HepG2 (cell line): ENCODE data around the gene HPCAL1. TPM values are rescaled to one million over a fixed set of nuclear protein-coding genes. Genes with fewer than 3 reads are reported as not detected.

Source experiments
- ATAC-seq: fragments of 200-7000 bp; cut with Tn5 transposase; 3 replicates; pipeline ENCODE4 v1.9.1; 2020; ENCODE audit warnings: mild to moderate bottlenecking, moderate library complexity
- BruUV-seq: library from RNA; stranded (reverse); fragments of 400-500 nt; replicated peaks from 2 replicates; lab custom pipeline; 2021; lab: Mats Ljungman, UMichigan
- CTCF ChIA-PET: fragments of 300-600 bp; formaldehyde crosslinking; extraction: SDS; loops from one replicate; lab custom pipeline; 2021; ENCODE audit warnings: low total read pairs, inconsistent platforms, low intra/inter-chr PET ratio; lab: Yijun Ruan, JAX
- POLR2A ChIA-PET: fragments of 350-600 bp; sonication (Branson Sonifier 250); formaldehyde crosslinking; loops from one replicate; lab custom pipeline; 2020; ENCODE audit warnings: antibody characterized with exemption, inconsistent platforms; lab: Yijun Ruan, JAX
- DNase-seq: peaks from one replicate; pipeline ENCODE4 v3.0.0-alpha.2; 2015; ENCODE audit warnings: low spot score
- FAIRE-seq: peaks from 3 replicates; lab custom pipeline; 2011; peaks lifted over from hg19 to GRCh38; lab: Jason Lieb, UNC
- H2AFZ ChIP-seq: one replicate; pipeline ENCODE4 v1.6.1; 2011; ENCODE audit warnings: low read length, inconsistent platforms
- H3K27ac ChIP-seq: fragments of 300-600 bp; 3 replicates; pipeline ENCODE4 v1.8.0; 2011; ENCODE audit warnings: mixed run types, mild to moderate bottlenecking, mixed read lengths, low read length, inconsistent platforms; ENCODE audit not compliant: insufficient read depth; ENCODE audit errors: extremely low read length
- H3K27me3 ChIP-seq, 2 experiments: fragments of 200-600 bp in 1 of 2; 2 replicates in 1 of 2; 3 replicates in 1 of 2; pipeline versions ENCODE4 v1.6.0 to v1.8.0; 2011; ENCODE audit warnings: low read length in 2 of 2, mild to moderate bottlenecking in 2 of 2, moderate library complexity in 2 of 2, inconsistent platforms in 1 of 2; ENCODE audit not compliant: insufficient read depth in 2 of 2, control insufficient read depth in 1 of 2
- H3K36me3 ChIP-seq, 2 experiments: fragments of 200-600 bp in 1 of 2; replicated peaks in 1 of 2; 2 replicates in 1 of 2; 3 replicates in 1 of 2; pipeline versions ENCODE4 v1.5.1 to v1.8.0; 2011; ENCODE audit warnings: low read length in 2 of 2, inconsistent platforms in 1 of 2; ENCODE audit not compliant: insufficient read depth in 2 of 2, control insufficient read depth in 1 of 2
- H3K4me1 ChIP-seq: 2 replicates; pipeline ENCODE4 v1.5.1; 2012; ENCODE audit warnings: low read length, inconsistent platforms; ENCODE audit not compliant: insufficient read depth
- H3K4me2 ChIP-seq: 2 replicates; pipeline ENCODE4 v1.6.0; 2011; ENCODE audit warnings: low read depth, low read length, inconsistent platforms
- H3K4me3 ChIP-seq, 3 experiments: fragments of 200-600 bp in 1 of 3; sonication (generic), shearing (Covaris generic) in 1 of 3; replicated peaks in 1 of 3; 2 replicates each; pipeline ENCODE4 v1.5.1; 2011 to 2016; ENCODE audit warnings: low read length in 3 of 3, inconsistent platforms in 2 of 3, low read depth in 2 of 3, mild to moderate bottlenecking in 2 of 3, control low read depth in 1 of 3, mixed read lengths in 1 of 3; ENCODE audit not compliant: insufficient read depth in 1 of 3
- H3K79me2 ChIP-seq: one replicate; pipeline ENCODE4 v1.6.1; 2011; ENCODE audit warnings: low read length, inconsistent platforms; ENCODE audit not compliant: insufficient read depth
- H3K9ac ChIP-seq: 2 replicates; pipeline ENCODE4 v1.6.0; 2011; ENCODE audit warnings: mild to moderate bottlenecking, low read depth, low read length, inconsistent platforms; ENCODE audit not compliant: insufficient read depth
- H3K9me3 ChIP-seq: 2 replicates; pipeline ENCODE4 v1.5.1; 2012; ENCODE audit warnings: mild to moderate bottlenecking, low read length
- H4K20me1 ChIP-seq: 2 replicates; pipeline ENCODE4 v1.6.0; 2011; ENCODE audit warnings: inconsistent platforms, mild to moderate bottlenecking, low read length, moderate library complexity; ENCODE audit not compliant: insufficient read depth
- FOXK1 ChIP-seq: sonication (generic); formaldehyde crosslinking; IDR thresholded peaks from 2 replicates; pipeline ENCODE4 v1.4.0; 2020; ENCODE audit warnings: low read depth, missing genetic modification reagents, borderline replicate concordance
- IRF9 ChIP-seq: sonication (generic); formaldehyde crosslinking; IDR thresholded peaks from 2 replicates; pipeline ENCODE4 v1.8.0; 2022; ENCODE audit warnings: missing genetic modification reagents, mild to moderate bottlenecking, borderline replicate concordance
- KIAA2018 ChIP-seq: sonication (generic); formaldehyde crosslinking; IDR thresholded peaks from 2 replicates; pipeline ENCODE4 v1.5.0; 2020; ENCODE audit warnings: mild to moderate bottlenecking, missing genetic modification reagents, borderline replicate concordance
- MEF2D ChIP-seq: sonication (generic); formaldehyde crosslinking; IDR thresholded peaks from 2 replicates; pipeline ENCODE4 v1.5.1; 2020; ENCODE audit warnings: mild to moderate bottlenecking, missing genetic modification reagents
- MNT ChIP-seq: fragments of 450-650 bp; IDR thresholded peaks from 2 replicates; pipeline ENCODE4 v1.6.1; 2016
- PRMT3 ChIP-seq: sonication (generic); formaldehyde crosslinking; IDR thresholded peaks from 2 replicates; pipeline ENCODE4 v1.8.1; 2022; ENCODE audit warnings: low read depth, mild to moderate bottlenecking, moderate library complexity, missing genetic modification reagents, borderline replicate concordance
- STAT6 ChIP-seq: sonication (generic); formaldehyde crosslinking; IDR thresholded peaks from 2 replicates; pipeline ENCODE4 v1.4.0; 2020; ENCODE audit warnings: missing genetic modification reagents, mild to moderate bottlenecking, borderline replicate concordance
- ZMAT3 ChIP-seq: sonication (generic); formaldehyde crosslinking; conservative IDR thresholded peaks from 2 replicates; pipeline ENCODE4 v1.7.0; 2021; ENCODE audit warnings: missing genetic modification reagents
- ZNF768 ChIP-seq: sonication (generic); formaldehyde crosslinking; IDR thresholded peaks from 2 replicates; pipeline ENCODE4 v1.4.0; 2020; ENCODE audit warnings: missing genetic modification reagents
- WGBS: methylation state at CpG from one replicate; pipeline ENCODE4 v1.1.6; 2017; ENCODE audit warnings: low lambda C conversion rate; 5-methylcytosine and 5-hydroxymethylcytosine counted together
- in situ Hi-C: cut with HindIII; loops from 2 replicates; pipeline ENCODE4 v1.10.0; 2017; ENCODE audit warnings: low pct_unique_long_range_greater_than_20kb; ENCODE audit not compliant: extremely low pct_ligation_motif_present
- intact Hi-C: fragments of 100-400 bp; cut with micrococcal nuclease; formaldehyde crosslinking; loops from one replicate; pipeline ENCODE4 v1.10.0; 2022; ENCODE audit not compliant: unreplicated experiment
- polyA plus RNA-seq, 8 experiments: library from polyadenylated mRNA; depleted of rRNA in 3 of 8; stranded (reverse) in 7 of 8; unstranded in 1 of 8; fragments of >200 nt; fragmentation: Illumina TruSeq in 4 of 8; extraction: Trizol in 4 of 8; gene quantifications; 2 replicates each; pipeline versions ENCODE4 v1.2.1 to v1.2.3, GENCODE V29; 2011 to 2016; ENCODE audit warnings: low read depth in 4 of 8, missing spikeins in 1 of 8, mixed read lengths in 1 of 8; ENCODE audit not compliant: insufficient read depth in 1 of 8
- total RNA-seq, 5 experiments: library from RNA; depleted of rRNA; stranded (reverse); fragments of >200 nt; fragmentation: Illumina TruSeq; extraction: Trizol; gene quantifications; 2 replicates each; pipeline ENCODE4 v1.2.3, GENCODE V29; 2016; ENCODE audit warnings: low read depth in 1 of 5

Gene HPCAL1
- total and polyA plus RNA-seq, 2 of the 13 experiments (the other 11 are each of a cell fraction or from before 2014, with no cell fraction given), result 29.5 to 29.9 TPM

- peaks cover 57% of the 10 kb centered on the region for H3K4me1 ChIP-seq
- H2AFZ ChIP-seq, result no peak overlapping the region
- no peak for ATAC-seq
- no peak overlapping the region for H3K4me2 ChIP-seq
- no peak for FAIRE-seq
- in situ Hi-C loops, result loop anchor here (5.0 to 25.0 kb wide), 3 partner anchors 314 to 624 kb away; partner anchors contain the start of gene RRM2
- H3K27me3 ChIP-seq, result peaks cover 10 to 45% of the 10 kb centered on the region in 2 experiments
- peaks cover 11 to 24% of the 10 kb centered on the region in 2 experiments for H3K36me3 ChIP-seq
- POLR2A ChIA-PET, result interaction anchor here (4.8 kb wide), 1 partner anchor 12 kb away, joined by 38 read pairs; the partner anchor contains the start of gene ODC1
- no peak overlapping the region for H3K4me3 ChIP-seq
- H4K20me1 ChIP-seq, result no peaks in the 10 kb centered on the region
- BruUV-seq, result no TSS peak
- intact Hi-C loops, result loop anchor here (5.0 kb wide), 1 partner anchor 294 kb away; no protein-coding TSS in a partner anchor
- H3K9me3 ChIP-seq, result no peaks in the 10 kb centered on the region
- no peaks in the 10 kb centered on the region for H3K79me2 ChIP-seq
- DNase-seq, result no peak
- no peak overlapping the region for H3K9ac ChIP-seq
- CTCF ChIA-PET, result no interaction called here
- no peak overlapping the region for H3K27ac ChIP-seq
- WGBS, result 41% methylated on average over 9 of the region's 13 CpGs
- TF ChIP-seq ZMAT3 (CRISPR knock-in tag) (no peak), PRMT3 (CRISPR knock-in tag) (no peak), STAT6 (CRISPR knock-in tag) (no peak), ZNF768 (CRISPR knock-in tag) (0 out of 2 replicates have a peak, but pooled peaks have one; percentile 13), KIAA2018 (CRISPR knock-in tag) (no peak), IRF9 (no peak), MEF2D (no peak), MNT (no peak), FOXK1 (CRISPR knock-in tag) (no peak)
Observed at GRCh38 chr2:10436583-10437110, 133.9 kb downstream of the HPCAL1 start.
